Measurements from ENCODE around the gene SERPINB1. TPM values are rescaled to one million over a fixed set of nuclear protein-coding genes. Genes with fewer than 3 reads are reported as not detected.

The SERPINB1 gene
- total RNA-seq, 1 experiment from 2014 or later, result 18.4 TPM

DNA sequence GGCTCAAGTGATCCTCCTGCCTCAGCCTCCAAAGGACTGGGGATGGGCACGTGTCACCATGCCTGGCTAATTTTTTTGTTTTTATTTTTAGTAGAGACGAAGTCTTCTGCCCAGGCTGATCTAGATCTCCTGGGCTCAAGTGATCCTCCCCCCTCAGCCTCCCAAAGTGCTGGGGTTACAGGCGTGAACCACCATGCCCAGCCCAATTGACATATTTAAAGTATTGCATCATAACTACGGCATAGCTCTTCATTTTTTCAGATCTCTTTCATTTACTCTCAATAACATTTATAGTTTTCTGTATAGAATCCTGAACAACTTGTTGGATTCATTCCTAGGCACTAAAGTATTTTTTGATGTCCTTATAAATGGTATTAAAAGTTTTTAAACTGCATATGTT lies 13.0 kb downstream of the SERPINB1 start:
- no peaks in the 10 kb centered on the region for H3K27me3 ChIP-seq (ENCODE audit: insufficient read depth, low read length)
- no peak overlapping the region for H3K14ac ChIP-seq (ENCODE audit: insufficient read depth, low read length)
- no peaks in the 10 kb centered on the region for H3K79me2 ChIP-seq (ENCODE audit: insufficient read depth, low read length)
- H3K23ac ChIP-seq (ENCODE audit: insufficient read length, low read depth, low read length), result no peak overlapping the region
- H3K9ac ChIP-seq (ENCODE audit: extremely low read depth, insufficient read length, low read length), result no peak overlapping the region
- WGBS (ENCODE audit: extremely low coverage, insufficient read length, low lambda C conversion rate), result no CpG with 5 or more reads among the region's 4 CpGs
- no peak overlapping the region for H2BK120ac ChIP-seq (ENCODE audit: low read depth, low read length, poor library complexity, severe bottlenecking)
- Mint-ChIP-seq H3K9me3 (no peaks in the 10 kb centered on the region), H3K36me3 (ENCODE audit: insufficient read depth in 1 of 3, low read depth in 3 of 3) (peaks cover 0 to 4% (median 1%) of the 10 kb centered on the region in 3 experiments; a peak in 4 of 7 replicates), H3K27ac (no peak overlapping the region), H3K4me1 (no peaks in the 10 kb centered on the region), H3K4me3 (no peak overlapping the region), H3K27me3 (ENCODE audit: low read depth) (no peaks in the 10 kb centered on the region; the same call in 1 of the 2 replicates)
- no peaks in the 10 kb centered on the region for H3K4me1 ChIP-seq (ENCODE audit: insufficient read depth, low read length)
- no peak overlapping the region for H2AK5ac ChIP-seq (ENCODE audit: insufficient read length, low read length)
- no peak overlapping the region for H3T11ph ChIP-seq (ENCODE audit: low read length)
- H2BK15ac ChIP-seq (ENCODE audit: low read depth, low read length), result no peak overlapping the region
- H3K27ac ChIP-seq (ENCODE audit: insufficient read length, low read depth, low read length), result no peak overlapping the region
- H2AFZ ChIP-seq (ENCODE audit: low read length), result no peak overlapping the region
- no peaks in the 10 kb centered on the region for H4K20me1 ChIP-seq (ENCODE audit: control insufficient read depth, insufficient read depth, insufficient read length)
- H2BK20ac ChIP-seq (ENCODE audit: low read depth, low read length, poor library complexity, severe bottlenecking), result no peak overlapping the region
- H3K4ac ChIP-seq (ENCODE audit: low read depth, low read length), result no peak overlapping the region
- no peak overlapping the region for H2BK12ac ChIP-seq (ENCODE audit: insufficient read length, low read depth, low read length)
- no peak overlapping the region for H4K5ac ChIP-seq (ENCODE audit: insufficient read length, low read depth, low read length)
- H3K9me3 ChIP-seq (ENCODE audit: control insufficient read depth, low read depth, low read length), result no peaks in the 10 kb centered on the region
- H4K91ac ChIP-seq (ENCODE audit: insufficient read length, low read depth, low read length), result no peak overlapping the region
- H3K23me2 ChIP-seq (ENCODE audit: insufficient read length, low read depth, low read length, poor library complexity, severe bottlenecking), result no peaks in the 10 kb centered on the region
- no peaks in the 10 kb centered on the region for H3K79me1 ChIP-seq (ENCODE audit: insufficient read depth, low read depth, low read length, poor library complexity, severe bottlenecking)
- DNase-seq, result no peak
- TF ChIP-seq, protein P1, sequence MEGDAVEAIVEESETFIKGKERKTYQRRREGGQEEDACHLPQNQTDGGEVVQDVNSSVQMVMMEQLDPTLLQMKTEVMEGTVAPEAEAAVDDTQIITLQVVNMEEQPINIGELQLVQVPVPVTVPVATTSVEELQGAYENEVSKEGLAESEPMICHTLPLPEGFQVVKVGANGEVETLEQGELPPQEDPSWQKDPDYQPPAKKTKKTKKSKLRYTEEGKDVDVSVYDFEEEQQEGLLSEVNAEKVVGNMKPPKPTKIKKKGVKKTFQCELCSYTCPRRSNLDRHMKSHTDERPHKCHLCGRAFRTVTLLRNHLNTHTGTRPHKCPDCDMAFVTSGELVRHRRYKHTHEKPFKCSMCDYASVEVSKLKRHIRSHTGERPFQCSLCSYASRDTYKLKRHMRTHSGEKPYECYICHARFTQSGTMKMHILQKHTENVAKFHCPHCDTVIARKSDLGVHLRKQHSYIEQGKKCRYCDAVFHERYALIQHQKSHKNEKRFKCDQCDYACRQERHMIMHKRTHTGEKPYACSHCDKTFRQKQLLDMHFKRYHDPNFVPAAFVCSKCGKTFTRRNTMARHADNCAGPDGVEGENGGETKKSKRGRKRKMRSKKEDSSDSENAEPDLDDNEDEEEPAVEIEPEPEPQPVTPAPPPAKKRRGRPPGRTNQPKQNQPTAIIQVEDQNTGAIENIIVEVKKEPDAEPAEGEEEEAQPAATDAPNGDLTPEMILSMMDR (conservative IDR thresholded peaks at IDR 0.05), result no peak
- H4K8ac ChIP-seq (replicated peaks; ENCODE audit: insufficient read length, low read depth, low read length), result no peak overlapping the region
- no peak overlapping the region for H3K56ac ChIP-seq (ENCODE audit: insufficient read length, low read depth, low read length)
- no peak overlapping the region for H3K18ac ChIP-seq (ENCODE audit: insufficient read length, low read depth, low read length)
- H2BK5ac ChIP-seq (ENCODE audit: insufficient read length, low read length), result no peak overlapping the region
- H3K4me2 ChIP-seq (ENCODE audit: insufficient read depth, insufficient read length, low read length), result no peak overlapping the region
